Measurements from ENCODE around the gene SEMA5B. TPM values are rescaled to one million over a fixed set of nuclear protein-coding genes. Genes with fewer than 3 reads are reported as not detected.

Gene SEMA5B
- total and polyA plus RNA-seq, 2 of the 4 experiments (the other 2 are of a cell fraction): not detected

DNA sequence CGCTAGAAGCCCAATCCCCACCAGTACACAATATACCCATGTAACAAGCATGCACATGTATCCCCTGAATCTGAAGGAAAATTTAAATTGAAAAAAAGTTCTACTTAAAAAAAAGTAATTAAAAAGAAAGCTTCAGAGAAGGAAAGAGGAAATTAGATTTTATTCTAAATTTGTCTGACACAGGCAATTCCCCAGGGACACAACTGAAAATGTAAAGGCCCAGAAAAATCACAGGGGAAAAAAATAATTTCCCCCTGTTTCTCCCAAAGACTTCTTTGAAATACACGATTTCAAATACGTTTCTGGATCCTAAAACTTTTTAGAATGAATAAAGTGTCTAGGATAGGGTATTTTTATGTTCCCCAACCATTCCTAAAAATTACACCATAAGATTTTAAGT lies 42.9 kb downstream of the SEMA5B start:
- no peak overlapping the region for H2AK5ac ChIP-seq (ENCODE audit: low read depth, low read length)
- H3K4me2 ChIP-seq (ENCODE audit: low read depth, low read length): no peak overlapping the region
- H4K91ac ChIP-seq (ENCODE audit: insufficient read depth, low read depth, low read length): no peak overlapping the region
- no peak overlapping the region for H3K18ac ChIP-seq (ENCODE audit: low read depth, low read length)
- no CpG with 5 or more reads among the region's 3 CpGs for WGBS, 2 experiments (ENCODE audit: extremely low coverage in 2 of 2, insufficient read length in 1 of 2)
- no peak overlapping the region for H3K56ac ChIP-seq (ENCODE audit: extremely low read depth, insufficient read depth, low read length)
- H4K20me1 ChIP-seq (ENCODE audit: insufficient read depth, low read length): no peaks in the 10 kb centered on the region
- dilution Hi-C loops (cut with HindIII; ENCODE audit: low sequenced_read_pairs, unreplicated experiment): no loop called here
- no peak overlapping the region for H4K8ac ChIP-seq (ENCODE audit: low read depth in 2 of 2, low read length in 2 of 2)
- BruUV-seq (replicated peaks): no TSS peak
- H3K9me3 ChIP-seq (ENCODE audit: control insufficient read depth, insufficient read depth, low read length): no peaks in the 10 kb centered on the region
- peaks cover 63% of the 10 kb centered on the region for H3K27me3 ChIP-seq (ENCODE audit: control insufficient read depth, insufficient read depth, low read length)
- H3K4me3 ChIP-seq (ENCODE audit: insufficient read depth, low read depth, low read length): no peak overlapping the region
- no peak overlapping the region for H3K23ac ChIP-seq (ENCODE audit: low read depth, low read length)
- H3K9me1 ChIP-seq (ENCODE audit: insufficient read depth, low read length): no peaks in the 10 kb centered on the region
- DNase-seq: no peak
- H3K4ac ChIP-seq (ENCODE audit: low read depth, low read length): no peak overlapping the region
- ATAC-seq (ENCODE audit: low read depth): no peak
- H3K9ac ChIP-seq (ENCODE audit: low read depth, low read length): no peak overlapping the region
- TF ChIP-seq MXI1 (IDR thresholded peaks at IDR 0.05; ENCODE audit: borderline replicate concordance, low read depth, low read length) (no peak), NFE2L2 (IDR thresholded peaks at IDR 0.05; ENCODE audit: low read depth, low read length) (no peak), RAD21 (IDR thresholded peaks at IDR 0.05; ENCODE audit: low read length) (no peak), RCOR1 (IDR thresholded peaks at IDR 0.05; ENCODE audit: insufficient replicate concordance, low read length) (no peak), RFX5 (IDR thresholded peaks at IDR 0.05; ENCODE audit: low read depth, low read length) (no peak), CHD1 (IDR thresholded peaks at IDR 0.05; ENCODE audit: low read depth, low read length) (no peak), SMC3 (IDR thresholded peaks at IDR 0.05; ENCODE audit: low read depth, low read length) (no peak), BHLHE40 (IDR thresholded peaks at IDR 0.05; ENCODE audit: low read depth, low read length) (no peak), FOS (IDR thresholded peaks at IDR 0.05; ENCODE audit: low read depth, low read length) (no peak), CEBPB (IDR thresholded peaks at IDR 0.05; ENCODE audit: low read depth, low read length) (no peak), MAFK (IDR thresholded peaks at IDR 0.05; ENCODE audit: low read depth, low read length) (no peak), MAZ (IDR thresholded peaks at IDR 0.05; ENCODE audit: borderline replicate concordance, low read depth, low read length) (no peak), POLR2A (IDR thresholded peaks at IDR 0.05; ENCODE audit: low read depth, low read length) (no peak)
- TF ChIP-seq, protein P1, sequence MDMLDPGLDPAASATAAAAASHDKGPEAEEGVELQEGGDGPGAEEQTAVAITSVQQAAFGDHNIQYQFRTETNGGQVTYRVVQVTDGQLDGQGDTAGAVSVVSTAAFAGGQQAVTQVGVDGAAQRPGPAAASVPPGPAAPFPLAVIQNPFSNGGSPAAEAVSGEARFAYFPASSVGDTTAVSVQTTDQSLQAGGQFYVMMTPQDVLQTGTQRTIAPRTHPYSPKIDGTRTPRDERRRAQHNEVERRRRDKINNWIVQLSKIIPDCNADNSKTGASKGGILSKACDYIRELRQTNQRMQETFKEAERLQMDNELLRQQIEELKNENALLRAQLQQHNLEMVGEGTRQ (IDR thresholded peaks at IDR 0.05; ENCODE audit: low read depth, low read length): no peak
- TF ChIP-seq, protein P2, sequence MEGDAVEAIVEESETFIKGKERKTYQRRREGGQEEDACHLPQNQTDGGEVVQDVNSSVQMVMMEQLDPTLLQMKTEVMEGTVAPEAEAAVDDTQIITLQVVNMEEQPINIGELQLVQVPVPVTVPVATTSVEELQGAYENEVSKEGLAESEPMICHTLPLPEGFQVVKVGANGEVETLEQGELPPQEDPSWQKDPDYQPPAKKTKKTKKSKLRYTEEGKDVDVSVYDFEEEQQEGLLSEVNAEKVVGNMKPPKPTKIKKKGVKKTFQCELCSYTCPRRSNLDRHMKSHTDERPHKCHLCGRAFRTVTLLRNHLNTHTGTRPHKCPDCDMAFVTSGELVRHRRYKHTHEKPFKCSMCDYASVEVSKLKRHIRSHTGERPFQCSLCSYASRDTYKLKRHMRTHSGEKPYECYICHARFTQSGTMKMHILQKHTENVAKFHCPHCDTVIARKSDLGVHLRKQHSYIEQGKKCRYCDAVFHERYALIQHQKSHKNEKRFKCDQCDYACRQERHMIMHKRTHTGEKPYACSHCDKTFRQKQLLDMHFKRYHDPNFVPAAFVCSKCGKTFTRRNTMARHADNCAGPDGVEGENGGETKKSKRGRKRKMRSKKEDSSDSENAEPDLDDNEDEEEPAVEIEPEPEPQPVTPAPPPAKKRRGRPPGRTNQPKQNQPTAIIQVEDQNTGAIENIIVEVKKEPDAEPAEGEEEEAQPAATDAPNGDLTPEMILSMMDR (conservative IDR thresholded peaks at IDR 0.05; ENCODE audit: low read depth, low read length): no peak
- TF ChIP-seq, protein P3, sequence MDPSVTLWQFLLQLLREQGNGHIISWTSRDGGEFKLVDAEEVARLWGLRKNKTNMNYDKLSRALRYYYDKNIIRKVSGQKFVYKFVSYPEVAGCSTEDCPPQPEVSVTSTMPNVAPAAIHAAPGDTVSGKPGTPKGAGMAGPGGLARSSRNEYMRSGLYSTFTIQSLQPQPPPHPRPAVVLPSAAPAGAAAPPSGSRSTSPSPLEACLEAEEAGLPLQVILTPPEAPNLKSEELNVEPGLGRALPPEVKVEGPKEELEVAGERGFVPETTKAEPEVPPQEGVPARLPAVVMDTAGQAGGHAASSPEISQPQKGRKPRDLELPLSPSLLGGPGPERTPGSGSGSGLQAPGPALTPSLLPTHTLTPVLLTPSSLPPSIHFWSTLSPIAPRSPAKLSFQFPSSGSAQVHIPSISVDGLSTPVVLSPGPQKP (IDR thresholded peaks at IDR 0.05; ENCODE audit: borderline replicate concordance, low read depth, low read length): no peak
- H3K14ac ChIP-seq (replicated peaks; ENCODE audit: low read depth, low read length): no peak overlapping the region
- in situ Hi-C loops (cut with MboI; ENCODE audit: low sequenced_read_pairs): no loop called here
- H2BK5ac ChIP-seq (ENCODE audit: low read depth, low read length, poor library complexity, severe bottlenecking): no peak overlapping the region
- no peaks in the 10 kb centered on the region for H3K4me1 ChIP-seq (ENCODE audit: control insufficient read depth, insufficient read depth, low read length)
- no peak overlapping the region for H4K5ac ChIP-seq (ENCODE audit: low read depth, low read length)
- H2AFZ ChIP-seq (replicated peaks; ENCODE audit: low read length, poor library complexity): no peak overlapping the region
- CTCF ChIA-PET: no interaction called here
- POLR2A ChIA-PET (ENCODE audit: unreplicated experiment): no interaction called here
- no peak overlapping the region for H2BK20ac ChIP-seq (ENCODE audit: low read depth, low read length)
- intact Hi-C loops (cut with micrococcal nuclease): no loop called here
- no peak overlapping the region for H2AK9ac ChIP-seq (replicated peaks; ENCODE audit: low read depth, low read length, poor library complexity)
- H3K79me1 ChIP-seq (ENCODE audit: low read depth in 1 of 2, low read length in 2 of 2): no peaks in the 10 kb centered on the region
- H3K27ac ChIP-seq (ENCODE audit: insufficient read depth, low read length): no peak overlapping the region
- no peaks in the 10 kb centered on the region for H3K36me3 ChIP-seq (ENCODE audit: control insufficient read depth, insufficient read depth, low read length)
- no peak overlapping the region for H2BK120ac ChIP-seq (ENCODE audit: low read depth, low read length)
- H2BK15ac ChIP-seq (ENCODE audit: low read depth, low read length): no peak overlapping the region

Data from IMR-90 (cell line).